ENCODE data around the gene SRP54. TPM values are rescaled to one million over a fixed set of nuclear protein-coding genes. Genes with fewer than 3 reads are reported as not detected.

Gene SRP54
- total and polyA plus RNA-seq, 2 of the 13 experiments (the other 11 are each of a cell fraction or from before 2014, with no cell fraction given), result 42.2 to 207 TPM

DNA sequence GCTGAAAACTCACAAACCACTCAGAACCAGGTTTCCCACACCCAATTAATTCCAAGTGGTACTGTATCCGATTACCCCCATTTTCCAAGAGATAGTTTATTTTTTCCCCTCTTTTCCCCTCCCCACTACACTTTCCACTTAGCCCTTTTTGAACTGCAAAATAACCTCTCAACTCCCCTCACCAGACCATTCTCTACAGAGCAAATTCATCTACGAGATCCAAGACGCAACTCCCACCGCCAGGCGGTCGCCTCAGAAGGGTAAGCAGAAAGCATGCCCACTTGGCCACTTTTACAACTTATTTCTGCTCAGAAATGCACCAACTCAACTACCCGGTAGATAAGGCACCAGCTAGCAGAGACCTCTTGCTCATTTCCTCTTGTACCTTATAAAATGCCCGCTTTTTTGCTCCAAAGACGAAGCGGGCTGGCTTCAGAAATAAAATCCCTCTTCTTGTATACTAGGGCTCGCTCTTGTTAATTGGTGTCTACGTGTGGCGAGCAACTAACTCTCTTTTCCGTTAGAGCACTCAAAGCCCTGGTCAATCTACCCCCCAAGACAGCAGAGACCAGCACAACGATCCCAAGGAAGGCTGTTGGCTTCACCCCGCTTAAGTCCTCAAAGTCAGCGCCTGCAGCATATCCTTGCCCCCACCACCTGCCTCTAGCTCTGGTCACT is 910 bp upstream of the SRP54 start (continued):
- 0 out of 2 replicates have a peak, but pooled peaks have one; percentile 8 for TF ChIP-seq MTA3 (CRISPR knock-in tag; IDR thresholded peaks at IDR 0.05)
- TF ChIP-seq HNF4G (IDR thresholded peaks at IDR 0.05; ENCODE audit: borderline replicate concordance, low read depth, low read length), result no peak
- 0 out of 2 replicates have a peak, but pooled peaks have one; percentile 38 for TF ChIP-seq HNF4G (CRISPR knock-in tag; IDR thresholded peaks at IDR 0.05; ENCODE audit: borderline replicate concordance, low read depth)
- no peak for TF ChIP-seq ZNF296 (CRISPR knock-in tag; conservative IDR thresholded peaks at IDR 0.05)
- no peak for TF ChIP-seq ZNF558 (CRISPR knock-in tag; IDR thresholded peaks at IDR 0.05; ENCODE audit: borderline replicate concordance)
- TF ChIP-seq FOXK2 (IDR thresholded peaks at IDR 0.05), result no peak
- TF ChIP-seq, protein P1, sequence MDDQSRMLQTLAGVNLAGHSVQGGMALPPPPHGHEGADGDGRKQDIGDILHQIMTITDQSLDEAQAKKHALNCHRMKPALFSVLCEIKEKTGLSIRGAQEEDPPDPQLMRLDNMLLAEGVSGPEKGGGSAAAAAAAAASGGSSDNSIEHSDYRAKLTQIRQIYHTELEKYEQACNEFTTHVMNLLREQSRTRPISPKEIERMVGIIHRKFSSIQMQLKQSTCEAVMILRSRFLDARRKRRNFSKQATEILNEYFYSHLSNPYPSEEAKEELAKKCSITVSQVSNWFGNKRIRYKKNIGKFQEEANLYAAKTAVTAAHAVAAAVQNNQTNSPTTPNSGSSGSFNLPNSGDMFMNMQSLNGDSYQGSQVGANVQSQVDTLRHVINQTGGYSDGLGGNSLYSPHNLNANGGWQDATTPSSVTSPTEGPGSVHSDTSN (CRISPR knock-in tag; IDR thresholded peaks at IDR 0.05; ENCODE audit: borderline replicate concordance), result no peak
- TF ChIP-seq PITX1 (CRISPR knock-in tag; IDR thresholded peaks at IDR 0.05), result no peak
- no peak for TF ChIP-seq ZNF276 (CRISPR knock-in tag; IDR thresholded peaks at IDR 0.05; ENCODE audit: low read depth)
- TF ChIP-seq ZNF576 (CRISPR knock-in tag; IDR thresholded peaks at IDR 0.05), result 0 out of 2 replicates have a peak, but pooled peaks have one; percentile 57
- TF ChIP-seq HHEX (CRISPR knock-in tag; IDR thresholded peaks at IDR 0.05), result no peak
- no peak for TF ChIP-seq ZNF674 (CRISPR knock-in tag; IDR thresholded peaks at IDR 0.05; ENCODE audit: low read depth)
- peak; percentile 99 for TF ChIP-seq NRL (CRISPR knock-in tag; IDR thresholded peaks at IDR 0.05; ENCODE audit: borderline replicate concordance)
- TF ChIP-seq ZNF354B (CRISPR knock-in tag; IDR thresholded peaks at IDR 0.05), result 0 out of 2 replicates have a peak, but pooled peaks have one; percentile 62
- 0 out of 2 replicates have a peak, but pooled peaks have one; percentile 59 for TF ChIP-seq ZNF577 (CRISPR knock-in tag; IDR thresholded peaks at IDR 0.05; ENCODE audit: borderline replicate concordance, low read depth)
- TF ChIP-seq ZNF629 (CRISPR knock-in tag; conservative IDR thresholded peaks at IDR 0.05), result no peak
- peak; percentile 91; the same call in 1 of the 2 replicates for TF ChIP-seq ZNF572 (CRISPR knock-in tag; IDR thresholded peaks at IDR 0.05)
- TF ChIP-seq ZZZ3 (CRISPR knock-in tag; IDR thresholded peaks at IDR 0.05; ENCODE audit: borderline replicate concordance), result 0 out of 2 replicates have a peak, but pooled peaks have one; percentile 30
- no peak for TF ChIP-seq SMC3 (IDR thresholded peaks at IDR 0.05; ENCODE audit: low read length)
